ENCODE results near the gene SORD.

The SORD gene

DNA sequence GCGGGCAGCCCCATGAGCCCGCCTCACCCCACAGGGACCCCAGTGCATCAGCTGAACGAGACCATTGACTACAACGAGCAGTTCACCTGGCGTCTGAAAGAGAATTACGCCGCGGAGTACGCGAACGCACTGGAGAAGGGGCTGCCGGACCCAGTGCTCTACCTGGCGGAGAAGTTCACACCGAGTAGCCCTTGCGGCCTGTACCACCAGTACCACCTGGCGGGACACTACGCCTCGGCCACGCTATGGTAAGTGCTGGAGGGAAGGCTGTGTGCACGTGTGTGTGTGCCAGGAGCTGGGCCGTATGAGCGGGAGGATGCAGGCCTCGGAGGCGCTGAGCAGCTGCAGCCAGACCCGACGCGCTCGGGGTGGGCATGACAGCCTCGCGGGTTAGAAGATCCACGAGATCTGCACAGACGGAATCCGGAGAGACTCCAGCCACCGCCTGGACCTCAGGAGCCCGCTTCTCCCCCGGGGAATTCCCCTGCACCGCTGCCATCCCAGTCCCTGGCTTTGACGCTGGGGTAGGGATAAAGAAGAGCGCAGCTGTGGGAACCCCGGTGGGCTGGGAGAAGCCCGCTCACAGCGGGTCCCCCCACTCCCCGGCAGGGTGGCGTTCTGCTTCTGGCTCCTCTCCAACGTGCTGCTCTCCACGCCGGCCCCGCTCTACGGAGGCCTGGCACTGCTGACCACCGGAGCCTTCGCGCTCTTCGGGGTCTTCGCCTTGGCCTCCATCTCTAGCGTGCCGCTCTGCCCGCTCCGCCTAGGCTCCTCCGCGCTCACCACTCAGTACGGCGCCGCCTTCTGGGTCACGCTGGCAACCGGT, 93.7 kb downstream of the SORD start:
- TF ChIP-seq, protein P1, sequence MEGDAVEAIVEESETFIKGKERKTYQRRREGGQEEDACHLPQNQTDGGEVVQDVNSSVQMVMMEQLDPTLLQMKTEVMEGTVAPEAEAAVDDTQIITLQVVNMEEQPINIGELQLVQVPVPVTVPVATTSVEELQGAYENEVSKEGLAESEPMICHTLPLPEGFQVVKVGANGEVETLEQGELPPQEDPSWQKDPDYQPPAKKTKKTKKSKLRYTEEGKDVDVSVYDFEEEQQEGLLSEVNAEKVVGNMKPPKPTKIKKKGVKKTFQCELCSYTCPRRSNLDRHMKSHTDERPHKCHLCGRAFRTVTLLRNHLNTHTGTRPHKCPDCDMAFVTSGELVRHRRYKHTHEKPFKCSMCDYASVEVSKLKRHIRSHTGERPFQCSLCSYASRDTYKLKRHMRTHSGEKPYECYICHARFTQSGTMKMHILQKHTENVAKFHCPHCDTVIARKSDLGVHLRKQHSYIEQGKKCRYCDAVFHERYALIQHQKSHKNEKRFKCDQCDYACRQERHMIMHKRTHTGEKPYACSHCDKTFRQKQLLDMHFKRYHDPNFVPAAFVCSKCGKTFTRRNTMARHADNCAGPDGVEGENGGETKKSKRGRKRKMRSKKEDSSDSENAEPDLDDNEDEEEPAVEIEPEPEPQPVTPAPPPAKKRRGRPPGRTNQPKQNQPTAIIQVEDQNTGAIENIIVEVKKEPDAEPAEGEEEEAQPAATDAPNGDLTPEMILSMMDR (IDR thresholded peaks at IDR 0.05): no peak
- H3K9me3 ChIP-seq: no peaks in the 10 kb centered on the region
- H3K27ac ChIP-seq: no peak overlapping the region
- H3K4me3 ChIP-seq: peak overlapping the region in 1 of 2 donors; percentile 25
- H3K4me1 ChIP-seq: peaks cover 0 to 45% (median 35%) of the 10 kb centered on the region in 4 donors
- intact Hi-C loops (cut with DNase I; ENCODE audit: low total_unique reads): no loop called here
- H3K27me3 ChIP-seq: peaks cover 0 to 95% of the 10 kb centered on the region in 2 donors
- DNase-seq: no peak
- no peaks in the 10 kb centered on the region for H3K36me3 ChIP-seq

DNA sequence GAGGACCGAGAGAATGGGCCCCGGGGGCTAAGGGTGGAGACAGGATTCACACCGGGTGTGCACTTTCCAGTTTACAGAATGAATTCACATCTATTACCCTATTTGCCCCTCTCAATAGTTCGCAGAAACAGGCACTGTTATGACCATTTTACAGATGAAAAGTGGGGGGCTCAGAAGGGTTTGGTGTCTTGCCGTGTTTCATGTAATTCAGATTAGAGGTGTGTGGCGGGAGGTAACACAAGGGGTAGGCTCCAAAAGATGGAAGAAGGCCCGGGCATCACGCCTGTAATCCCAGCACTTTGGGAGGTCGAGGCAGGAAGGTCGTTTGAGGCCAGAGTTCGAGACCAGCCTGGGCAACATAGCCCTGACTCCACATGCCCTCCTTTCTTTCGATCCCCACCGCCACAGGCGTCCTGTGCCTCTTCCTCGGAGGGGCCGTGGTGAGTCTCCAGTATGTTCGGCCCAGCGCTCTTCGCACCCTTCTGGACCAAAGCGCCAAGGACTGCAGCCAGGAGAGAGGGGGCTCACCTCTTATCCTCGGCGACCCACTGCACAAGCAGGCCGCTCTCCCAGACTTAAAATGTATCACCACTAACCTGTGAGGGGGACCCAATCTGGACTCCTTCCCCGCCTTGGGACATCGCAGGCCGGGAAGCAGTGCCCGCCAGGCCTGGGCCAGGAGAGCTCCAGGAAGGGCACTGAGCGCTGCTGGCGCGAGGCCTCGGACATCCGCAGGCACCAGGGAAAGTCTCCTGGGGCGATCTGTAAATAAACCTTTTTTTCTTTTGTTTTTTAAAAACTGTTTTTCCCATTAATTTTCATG, 94.5 kb downstream of the SORD start:
- peaks cover 0 to 92% of the 10 kb centered on the region in 2 donors for H3K27me3 ChIP-seq
- DNase-seq: no peak
- no peaks in the 10 kb centered on the region for H3K36me3 ChIP-seq
- no peak overlapping the region for H3K27ac ChIP-seq
- H3K4me1 ChIP-seq: peaks cover 0 to 38% (median 31%) of the 10 kb centered on the region in 4 donors
- TF ChIP-seq, protein P1 (IDR thresholded peaks at IDR 0.05): no peak
- peak overlapping the region; percentile 22 to 36 for H3K4me3 ChIP-seq
- intact Hi-C loops (cut with DNase I; ENCODE audit: low total_unique reads): no loop called here
- H3K9me3 ChIP-seq: no peaks in the 10 kb centered on the region

DNA sequence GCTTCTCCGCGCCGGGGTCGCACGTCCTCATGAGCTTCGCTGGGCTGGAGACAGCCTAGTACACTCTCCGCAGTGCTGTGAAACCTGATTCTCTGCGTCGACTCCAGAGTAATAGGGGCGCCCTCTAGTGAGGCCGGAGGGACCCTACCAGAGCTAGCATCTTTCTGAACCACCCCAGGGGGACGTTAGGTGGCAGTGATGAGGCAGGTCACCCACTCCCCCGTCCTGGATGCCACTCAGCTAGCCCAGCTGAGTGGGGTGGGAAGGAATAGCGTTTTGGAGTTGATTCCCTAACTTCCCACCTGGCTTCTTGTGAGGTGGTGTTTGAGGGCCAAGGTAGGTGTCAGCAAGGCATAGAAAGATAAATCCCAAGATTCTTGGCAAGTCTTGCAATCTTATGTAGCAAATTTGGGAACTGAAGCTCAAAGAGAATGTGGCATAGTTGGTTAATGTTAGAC, 95.2 kb downstream of the SORD start:
- peaks cover 0 to 92% of the 10 kb centered on the region in 2 donors for H3K27me3 ChIP-seq
- H3K4me3 ChIP-seq: peak overlapping the region; percentile 22 to 36
- H3K9me3 ChIP-seq: no peaks in the 10 kb centered on the region
- intact Hi-C loops (cut with DNase I; ENCODE audit: low total_unique reads): no loop called here
- TF ChIP-seq, protein P1 (IDR thresholded peaks at IDR 0.05): peak; percentile 88 to 94
- no peaks in the 10 kb centered on the region for H3K36me3 ChIP-seq
- H3K4me1 ChIP-seq: peaks cover 0 to 31% (median 25%) of the 10 kb centered on the region in 4 donors
- no peak overlapping the region for H3K27ac ChIP-seq
- peak; percentile 87 for DNase-seq

DNA sequence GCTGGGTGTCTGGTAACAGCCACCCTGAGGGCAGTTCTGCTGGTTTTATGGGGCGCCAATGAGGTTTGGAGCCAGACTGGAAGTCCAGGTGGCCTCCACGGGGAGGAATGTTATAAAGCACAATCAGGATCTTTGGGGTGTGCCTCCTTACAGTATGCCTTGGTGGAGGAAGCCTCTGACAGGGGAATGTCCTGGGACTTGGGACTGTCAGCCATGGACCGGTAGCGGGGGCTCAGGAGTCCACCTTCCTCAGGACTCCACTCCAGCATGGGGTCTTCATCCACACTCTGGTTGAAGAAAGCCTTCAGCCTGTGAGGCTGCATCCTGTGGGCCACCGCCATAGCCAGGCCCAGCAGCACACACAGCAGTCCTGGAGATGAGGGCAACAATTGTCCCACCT, 96.0 kb downstream of the SORD start:
- TF ChIP-seq, protein P1 (IDR thresholded peaks at IDR 0.05): no peak
- Histone ChIP-seq H3K9me3 (no peaks in the 10 kb centered on the region), H3K4me1 (peaks cover 0 to 26% (median 21%) of the 10 kb centered on the region in 4 donors), H3K36me3 (no peaks in the 10 kb centered on the region), H3K27me3 (peaks cover 0 to 89% of the 10 kb centered on the region in 2 donors), H3K4me3 (no peak overlapping the region), H3K27ac (no peak overlapping the region)
- no peak for DNase-seq
- intact Hi-C loops (cut with DNase I; ENCODE audit: low total_unique reads): no loop called here

DNA sequence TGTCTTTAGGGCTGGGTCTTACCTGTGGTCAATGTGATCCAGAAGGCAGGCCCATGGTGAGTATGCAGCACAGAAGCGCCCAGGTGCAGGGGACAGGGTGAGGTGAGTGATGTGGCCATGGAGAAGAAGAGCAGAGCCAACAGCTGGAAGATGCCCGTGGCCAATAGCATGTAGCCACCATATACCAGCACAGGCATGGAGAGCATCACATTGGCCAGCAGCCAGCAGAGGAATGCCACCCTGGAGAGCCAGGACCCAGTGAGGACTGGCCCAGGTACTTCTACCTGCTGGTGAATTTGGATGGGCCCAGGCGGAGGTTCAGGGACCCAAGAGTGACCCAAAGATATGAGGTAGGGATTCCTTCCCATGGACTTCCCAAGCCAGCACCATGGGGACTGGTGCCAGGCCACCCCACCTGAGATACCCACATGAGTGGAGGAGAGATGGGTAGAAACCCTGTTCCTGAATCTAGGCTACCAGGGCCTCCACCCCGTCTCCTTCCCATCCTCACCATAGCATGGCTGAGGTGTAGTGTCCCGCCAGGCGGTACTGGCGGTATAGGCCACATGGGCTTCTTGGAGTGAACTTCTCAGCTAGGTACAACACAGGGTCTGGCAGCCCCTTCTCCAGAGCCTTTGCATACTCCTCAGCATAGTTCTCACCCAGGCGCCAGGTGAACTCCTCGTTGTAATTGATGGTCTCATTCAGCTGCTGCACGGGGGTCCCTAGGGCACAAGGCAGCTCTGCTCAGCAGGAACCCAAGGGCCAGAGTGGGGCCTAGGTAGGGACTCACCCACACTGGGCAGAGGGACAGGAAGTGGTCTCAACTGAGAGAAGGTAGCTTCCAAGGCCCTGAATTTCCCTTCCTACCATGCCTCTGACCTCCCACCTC, 97.3 kb downstream of the SORD start:
- intact Hi-C loops (cut with DNase I; ENCODE audit: low total_unique reads): no loop called here
- H3K4me1 ChIP-seq: peaks cover 0 to 18% (median 15%) of the 10 kb centered on the region in 4 donors
- H3K4me3 ChIP-seq: no peak overlapping the region
- no peak for DNase-seq
- H3K27ac ChIP-seq: no peak overlapping the region
- TF ChIP-seq, protein P1 (IDR thresholded peaks at IDR 0.05): no peak
- no peaks in the 10 kb centered on the region for H3K9me3 ChIP-seq
- peaks cover 0 to 87% of the 10 kb centered on the region in 2 donors for H3K27me3 ChIP-seq
- H3K36me3 ChIP-seq: no peaks in the 10 kb centered on the region

All from tibial artery (tissue), 4 donors.